Stimulated activated CD4-positive, alpha-beta T cell treated with anti-CD3 and anti-CD28 coated beads, Interleukin-12 subunit alpha, Interleukin-12 subunit beta, amount 100 ng/mL, for 4 hours (primary cell): ENCODE measurements around the gene ZNF775.
"Not testable (repeated sequence)": the region's sequence is repeated elsewhere in the genome, so short reads cannot be mapped to it uniquely, and the experiment has no call there.

Experiments used
- DNase-seq: peaks from one replicate; pipeline ENCODE4 v3.0.0-alpha.2; 2020

The ZNF775 gene

GRCh38 chr7:150383710-150384397, 4.7 kb downstream of the ZNF775 start:
- no peak for DNase-seq

- DNase-seq = no peak
Observed at GRCh38 chr7:150384406-150385301, 5.5 kb downstream of the ZNF775 start.

- no peak for DNase-seq
Observed at GRCh38 chr7:150385302-150385723, 6.2 kb downstream of the ZNF775 start.

- not testable (repeated sequence) for DNase-seq
Observed at GRCh38 chr7:150385884-150386283, 6.8 kb downstream of the ZNF775 start.

- no peak for DNase-seq
Observed at GRCh38 chr7:150388306-150388705, 9.2 kb downstream of the ZNF775 start.

- no peak for DNase-seq
Observed at GRCh38 chr7:150388709-150389531, 9.8 kb downstream of the ZNF775 start.

- no peak for DNase-seq
Observed at GRCh38 chr7:150389532-150389816, 10.3 kb downstream of the ZNF775 start.

GRCh38 chr7:150390205-150390604, 11.1 kb downstream of the ZNF775 start:
- DNase-seq = no peak

- no peak for DNase-seq
Observed at GRCh38 chr7:150393325-150393724, 14.2 kb downstream of the ZNF775 start.

- no peak for DNase-seq
Observed at GRCh38 chr7:150396426-150396825, 17.3 kb downstream of the ZNF775 start.

- DNase-seq = no peak
Observed at GRCh38 chr7:150396851-150397260, 17.7 kb downstream of the ZNF775 start.

- no peak for DNase-seq
Observed at GRCh38 chr7:150397346-150398107, 18.4 kb downstream of the ZNF775 start.

- DNase-seq = no peak
Observed at GRCh38 chr7:150398108-150398964, 19.2 kb downstream of the ZNF775 start.

GRCh38 chr7:150398965-150399320, 19.8 kb downstream of the ZNF775 start:
- no peak for DNase-seq

GRCh38 chr7:150399421-150400007, 20.4 kb downstream of the ZNF775 start:
- no peak for DNase-seq

- DNase-seq = no peak
Observed at GRCh38 chr7:150400008-150400787, 21.1 kb downstream of the ZNF775 start.

GRCh38 chr7:150400788-150401423, 21.8 kb downstream of the ZNF775 start:
- DNase-seq = no peak

GRCh38 chr7:150401424-150401790, 22.3 kb downstream of the ZNF775 start:
- DNase-seq = no peak

- no peak for DNase-seq
Observed at GRCh38 chr7:150401861-150402631, 22.9 kb downstream of the ZNF775 start.
